ES-I3 (cell line): ENCODE measurements around the gene GPR137B.

ENCODE experiments used
- H3K36me3 ChIP-seq: 2 replicates; pipeline ENCODE4 v1.6.1; 2013; ENCODE audit warnings: mild to moderate bottlenecking, low read length, control low read depth, moderate library complexity; ENCODE audit not compliant: insufficient read depth
- H3K4me1 ChIP-seq: 2 replicates; pipeline ENCODE4 v1.6.1; 2013; ENCODE audit warnings: mild to moderate bottlenecking, control low read depth, low read length; ENCODE audit not compliant: insufficient read depth
- H3K9ac ChIP-seq: 2 replicates; pipeline ENCODE4 v1.6.1; 2013; ENCODE audit warnings: low read depth, mild to moderate bottlenecking, low read length, moderate library complexity
- H3K9me3 ChIP-seq: 2 replicates; pipeline ENCODE4 v1.6.1; 2013; ENCODE audit warnings: mild to moderate bottlenecking, low read length, moderate library complexity; ENCODE audit not compliant: control insufficient read depth, insufficient read depth

GPR137B gene

GRCh38 chr1:236253119-236253518 is 110.8 kb downstream of the GPR137B start:
- Histone ChIP-seq H3K36me3 (no peaks in the 10 kb centered on the region), H3K4me1 (no peaks in the 10 kb centered on the region), H3K9me3 (no peaks in the 10 kb centered on the region), H3K9ac (no peak overlapping the region)

GRCh38 chr1:236253918-236254637 is 111.7 kb downstream of the GPR137B start:
- Histone ChIP-seq H3K4me1 (no peaks in the 10 kb centered on the region), H3K36me3 (no peaks in the 10 kb centered on the region), H3K9ac (no peak overlapping the region), H3K9me3 (no peaks in the 10 kb centered on the region)

DNA sequence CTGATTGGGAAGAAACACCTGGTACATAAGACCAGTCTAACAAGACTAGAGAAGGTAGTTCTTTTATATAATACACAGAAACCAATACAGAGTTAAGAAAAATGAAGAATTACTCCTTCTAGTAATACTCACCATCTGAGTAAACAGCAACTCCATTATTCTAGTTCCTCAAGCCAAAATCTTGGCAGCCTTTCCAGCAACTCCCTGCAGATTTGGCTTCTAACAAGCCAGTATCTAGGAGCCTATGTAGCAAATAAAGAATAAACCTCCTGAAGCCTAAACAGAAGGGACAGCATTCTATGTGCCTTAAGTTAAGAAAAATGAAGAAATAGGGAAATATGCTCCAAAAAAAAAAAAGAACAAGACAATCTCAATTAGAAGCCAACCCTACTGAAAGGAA is 114.9 kb downstream of the GPR137B start:
- Histone ChIP-seq H3K36me3 (no peaks in the 10 kb centered on the region), H3K9me3 (0 out of 2 replicates have a peak, but pooled peaks cover 5% of the 10 kb centered on the region)

DNA sequence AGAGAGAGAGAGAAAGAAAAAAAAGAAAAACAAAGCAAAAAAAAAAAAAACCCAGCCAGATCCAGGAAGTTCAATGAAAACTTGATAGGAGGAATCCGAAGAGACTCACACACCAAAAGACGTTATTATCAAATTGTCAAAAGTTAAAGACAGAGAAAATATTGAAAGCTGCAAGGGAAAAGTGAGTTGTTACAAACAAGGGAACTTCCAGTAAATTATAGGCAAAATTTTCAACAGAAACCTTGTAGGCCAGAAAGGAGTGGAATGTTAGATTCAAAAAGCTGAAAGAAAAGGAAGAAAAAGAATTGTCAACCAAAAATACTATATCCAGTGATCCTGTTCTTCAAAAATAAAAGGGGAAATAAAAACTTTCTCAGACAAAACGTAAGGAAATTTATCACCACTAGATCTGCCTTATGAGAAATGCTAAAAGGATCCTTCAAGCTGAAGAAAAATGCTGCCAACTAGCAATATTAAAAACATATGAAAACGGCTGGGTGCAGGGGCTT is 115.8 kb downstream of the GPR137B start:
- Histone ChIP-seq H3K36me3 (no peaks in the 10 kb centered on the region), H3K9me3 (0 out of 2 replicates have a peak, but pooled peaks cover 5% of the 10 kb centered on the region), H3K9ac (no peak overlapping the region), H3K4me1 (no peaks in the 10 kb centered on the region)

More for the DNA sequence above, 114.9 kb downstream of the GPR137B start:
- no peak overlapping the region for H3K9ac ChIP-seq
- H3K4me1 ChIP-seq = no peaks in the 10 kb centered on the region
